WTC11 (cell line): ENCODE measurements around the gene RS1. TPM values are rescaled to one million over a fixed set of nuclear protein-coding genes. Genes with fewer than 3 reads are reported as not detected.

ENCODE experiments used
- ATAC-seq: fragments of 200-7000 bp; cut with Tn5 transposase; 2 replicates; pipeline ENCODE4 v1.10.0; 2021; ENCODE audit warnings: mild to moderate bottlenecking, moderate library complexity
- CTCF ChIA-PET: fragments of 300-600 bp; sonication (Branson Sonifier 250); formaldehyde crosslinking; loops from one replicate; lab custom pipeline; 2021; ENCODE audit warnings: antibody characterized with exemption; lab: Charles Lee
- POLR2A ChIA-PET: fragments of 350-600 bp; sonication (Branson Sonifier 250); formaldehyde crosslinking; loops from one replicate; lab custom pipeline; 2021; ENCODE audit warnings: antibody characterized with exemption; lab: Charles Lee
- DNase-seq: peaks from one replicate; pipeline ENCODE4 v3.0.0; 2021; ENCODE audit warnings: low spot score
- H3K27ac Mint-ChIP-seq: 2 replicates; pipeline ENCODE4 v1.8.0; 2021; ENCODE audit warnings: mixed read lengths
- H3K27me3 Mint-ChIP-seq: 2 replicates; pipeline ENCODE4 v1.8.0; 2021; ENCODE audit warnings: low read depth, mild to moderate bottlenecking, moderate library complexity, mixed read lengths
- H3K36me3 Mint-ChIP-seq: 2 replicates; pipeline ENCODE4 v1.8.0; 2021; ENCODE audit warnings: mixed read lengths
- H3K4me1 Mint-ChIP-seq: 2 replicates; pipeline ENCODE4 v1.8.0; 2022; ENCODE audit warnings: mixed read lengths
- H3K4me3 Mint-ChIP-seq: 2 replicates; pipeline ENCODE4 v1.8.0; 2021; ENCODE audit warnings: mild to moderate bottlenecking, moderate library complexity, mixed read lengths
- H3K9me3 Mint-ChIP-seq: 2 replicates; pipeline ENCODE4 v1.8.0; 2021; ENCODE audit warnings: mixed read lengths
- EMX1 ChIP-seq: fragments of 250-450 bp; sonication (Bioruptor Pico); IDR thresholded peaks from 2 replicates; pipeline ENCODE4 v1.8.0; 2021; ENCODE audit warnings: mild to moderate bottlenecking
- FOXJ3 ChIP-seq: sonication (generic); formaldehyde crosslinking; IDR thresholded peaks from 2 replicates; pipeline ENCODE4 v1.9.0; 2021; ENCODE audit warnings: missing genetic modification reagents, mild to moderate bottlenecking, borderline replicate concordance
- FOXP1 ChIP-seq: sonication (generic); formaldehyde crosslinking; IDR thresholded peaks from 2 replicates; pipeline ENCODE4 v1.8.0; 2022; ENCODE audit warnings: missing genetic modification reagents, mild to moderate bottlenecking, moderate library complexity, borderline replicate concordance
- GTF2I ChIP-seq: fragments of 250-450 bp; sonication (Bioruptor Pico); conservative IDR thresholded peaks from 2 replicates; pipeline ENCODE4 v1.4.0; 2021; ENCODE audit warnings: mild to moderate bottlenecking
- HMGXB4 ChIP-seq: sonication (generic); formaldehyde crosslinking; IDR thresholded peaks from 2 replicates; pipeline ENCODE4 v1.8.1; 2023; ENCODE audit warnings: mild to moderate bottlenecking, moderate library complexity, missing genetic modification reagents
- KAT7 ChIP-seq: sonication (generic); formaldehyde crosslinking; IDR thresholded peaks from 2 replicates; pipeline ENCODE4 v1.8.1; 2023; ENCODE audit warnings: missing genetic modification reagents, mild to moderate bottlenecking, borderline replicate concordance
- MYBL2 ChIP-seq: sonication (generic); formaldehyde crosslinking; IDR thresholded peaks from 2 replicates; pipeline ENCODE4 v1.8.1; 2023; ENCODE audit warnings: mild to moderate bottlenecking, moderate library complexity, missing genetic modification reagents
- NR2C2 ChIP-seq: sonication (generic); formaldehyde crosslinking; IDR thresholded peaks from 2 replicates; pipeline ENCODE4 v1.8.0; 2022; ENCODE audit warnings: mild to moderate bottlenecking, missing genetic modification reagents
- RORB ChIP-seq: fragments of 250-450 bp; sonication (Bioruptor Pico); IDR thresholded peaks from 2 replicates; pipeline ENCODE4 v1.9.0; 2021; ENCODE audit warnings: mild to moderate bottlenecking
- SMAD4 ChIP-seq: sonication (generic); formaldehyde crosslinking; IDR thresholded peaks from 2 replicates; pipeline ENCODE4 v1.8.0; 2022; ENCODE audit warnings: mild to moderate bottlenecking, missing genetic modification reagents
- SP1 ChIP-seq: sonication (generic); formaldehyde crosslinking; conservative IDR thresholded peaks from 2 replicates; pipeline ENCODE4 v1.8.1; 2022; ENCODE audit warnings: missing genetic modification reagents
- TEAD1 ChIP-seq: sonication (generic); formaldehyde crosslinking; IDR thresholded peaks from 2 replicates; pipeline ENCODE4 v1.8.0; 2022; ENCODE audit warnings: mild to moderate bottlenecking, missing genetic modification reagents
- USF2 ChIP-seq: sonication (generic); formaldehyde crosslinking; IDR thresholded peaks from 2 replicates; pipeline ENCODE4 v1.8.1; 2023; ENCODE audit warnings: mild to moderate bottlenecking, missing genetic modification reagents, moderate library complexity
- ZNF396 ChIP-seq: fragments of 250-450 bp; sonication (Bioruptor Pico); IDR thresholded peaks from 2 replicates; pipeline ENCODE4 v1.8.0; 2021; ENCODE audit warnings: mild to moderate bottlenecking, moderate library complexity, borderline replicate concordance
- ZNF416 ChIP-seq: fragments of 250-450 bp; sonication (Bioruptor Pico); IDR thresholded peaks from 2 replicates; pipeline ENCODE4 v1.9.0; 2021; ENCODE audit warnings: mild to moderate bottlenecking, inconsistent platforms
- total RNA-seq: library from RNA; stranded (reverse); gene quantifications from 3 replicates; pipeline ENCODE4 v1.2.3, GENCODE V29; 2021
- TF ChIP-seq, protein P1 (sequence below): sonication (generic); formaldehyde crosslinking; IDR thresholded peaks from 2 replicates; pipeline ENCODE4 v1.8.0; 2022; ENCODE audit warnings: mild to moderate bottlenecking, missing genetic modification reagents
- TF ChIP-seq, protein P2 (sequence below): sonication (generic); formaldehyde crosslinking; IDR thresholded peaks from 2 replicates; pipeline ENCODE4 v1.8.0; 2022; ENCODE audit warnings: mild to moderate bottlenecking, missing genetic modification reagents
- TF ChIP-seq, protein P3 (sequence below): sonication (generic); formaldehyde crosslinking; IDR thresholded peaks from 2 replicates; pipeline ENCODE4 v1.8.0; 2022; ENCODE audit warnings: missing genetic modification reagents
- TF ChIP-seq, protein P4 (sequence below): sonication (generic); formaldehyde crosslinking; IDR thresholded peaks from 2 replicates; pipeline ENCODE4 v1.8.1; 2023; ENCODE audit warnings: mild to moderate bottlenecking, missing genetic modification reagents

Gene RS1
- total RNA-seq, 1 experiment from 2014 or later: not detected

DNA sequence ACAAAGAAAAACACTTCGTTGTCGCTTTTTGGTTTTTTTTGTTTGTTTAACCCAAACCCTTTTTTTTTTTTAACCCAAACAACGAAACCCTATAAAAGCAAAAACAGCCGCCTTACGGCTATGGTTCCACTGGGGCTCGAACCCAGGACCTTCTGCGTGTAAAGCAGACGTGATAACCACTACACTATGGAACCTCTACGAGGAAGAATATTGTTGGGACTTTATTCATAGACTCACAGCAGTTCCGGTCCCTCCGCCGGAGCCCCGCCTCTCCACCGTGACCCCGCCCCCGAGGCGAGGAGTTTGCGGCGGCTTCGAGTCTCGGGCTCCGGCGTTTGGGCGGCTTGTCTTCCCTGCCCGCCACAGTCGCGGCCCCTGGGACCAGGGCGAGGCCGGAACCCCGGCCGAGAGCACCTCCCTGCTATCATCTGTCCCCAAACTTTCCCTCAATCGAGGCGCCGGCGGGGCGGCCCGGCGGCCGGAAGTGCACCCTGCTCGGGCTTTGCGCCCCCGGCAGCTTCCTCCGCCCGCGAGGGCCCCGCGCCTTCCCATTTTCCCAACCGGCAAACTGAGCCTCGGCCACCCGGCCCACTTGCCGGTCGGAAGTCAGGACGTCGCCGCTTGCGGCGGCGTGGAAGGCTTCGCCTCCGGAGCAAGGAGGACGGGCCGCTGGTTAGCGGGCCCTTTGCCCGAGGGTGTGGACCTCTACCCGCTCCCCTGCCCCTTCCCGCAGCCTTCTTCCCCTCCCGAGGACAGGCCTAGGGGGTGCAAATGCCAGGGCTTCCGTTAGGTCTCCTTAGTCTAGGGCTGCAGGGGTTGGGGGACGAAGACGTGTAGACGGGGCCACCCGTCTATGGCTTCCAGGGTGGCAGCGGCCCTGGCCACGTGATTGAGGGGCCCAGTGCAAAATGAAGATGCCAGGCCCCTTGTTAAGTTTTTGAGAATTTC lies 3.2 kb upstream of the RS1 start:
- H3K36me3 Mint-ChIP-seq: no peaks in the 10 kb centered on the region
- H3K9me3 Mint-ChIP-seq: no peaks in the 10 kb centered on the region
- H3K27ac Mint-ChIP-seq: no peak overlapping the region
- no peaks in the 10 kb centered on the region for H3K27me3 Mint-ChIP-seq
- POLR2A ChIA-PET: no interaction called here
- peak; percentile 75 for ATAC-seq
- peak; percentile 67 for DNase-seq
- peaks cover 11% of the 10 kb centered on the region for H3K4me1 Mint-ChIP-seq
- peak overlapping the region; percentile 70 for H3K4me3 Mint-ChIP-seq
- TF ChIP-seq HMGXB4 (CRISPR knock-in tag) (peak; percentile 62; the same call in 1 of the 2 replicates), FOXJ3 (no peak), ZNF416 (no peak), SMAD4 (CRISPR knock-in tag) (no peak), RORB (no peak), USF2 (CRISPR knock-in tag) (0 out of 2 replicates have a peak, but pooled peaks have one; percentile 36), EMX1 (CRISPR knock-in tag) (no peak), MYBL2 (CRISPR knock-in tag) (no peak), KAT7 (no peak), GTF2I (CRISPR knock-in tag) (peak; percentile 71; the same call in 1 of the 2 replicates), FOXP1 (CRISPR knock-in tag) (0 out of 2 replicates have a peak, but pooled peaks have one; percentile 6), SP1 (CRISPR knock-in tag) (peak; percentile 59; the same call in 1 of the 2 replicates), TEAD1 (CRISPR knock-in tag) (0 out of 2 replicates have a peak, but pooled peaks have one; percentile 41), ZNF396 (CRISPR knock-in tag) (no peak), NR2C2 (CRISPR knock-in tag) (no peak)
- TF ChIP-seq, protein P1, sequence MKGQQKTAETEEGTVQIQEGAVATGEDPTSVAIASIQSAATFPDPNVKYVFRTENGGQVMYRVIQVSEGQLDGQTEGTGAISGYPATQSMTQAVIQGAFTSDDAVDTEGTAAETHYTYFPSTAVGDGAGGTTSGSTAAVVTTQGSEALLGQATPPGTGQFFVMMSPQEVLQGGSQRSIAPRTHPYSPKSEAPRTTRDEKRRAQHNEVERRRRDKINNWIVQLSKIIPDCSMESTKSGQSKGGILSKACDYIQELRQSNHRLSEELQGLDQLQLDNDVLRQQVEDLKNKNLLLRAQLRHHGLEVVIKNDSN: 0 out of 2 replicates have a peak, but pooled peaks have one; percentile 12
- TF ChIP-seq, protein P2, sequence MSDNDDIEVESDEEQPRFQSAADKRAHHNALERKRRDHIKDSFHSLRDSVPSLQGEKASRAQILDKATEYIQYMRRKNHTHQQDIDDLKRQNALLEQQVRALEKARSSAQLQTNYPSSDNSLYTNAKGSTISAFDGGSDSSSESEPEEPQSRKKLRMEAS (CRISPR knock-in tag): 0 out of 2 replicates have a peak, but pooled peaks have one; percentile 34
- TF ChIP-seq, protein P3, sequence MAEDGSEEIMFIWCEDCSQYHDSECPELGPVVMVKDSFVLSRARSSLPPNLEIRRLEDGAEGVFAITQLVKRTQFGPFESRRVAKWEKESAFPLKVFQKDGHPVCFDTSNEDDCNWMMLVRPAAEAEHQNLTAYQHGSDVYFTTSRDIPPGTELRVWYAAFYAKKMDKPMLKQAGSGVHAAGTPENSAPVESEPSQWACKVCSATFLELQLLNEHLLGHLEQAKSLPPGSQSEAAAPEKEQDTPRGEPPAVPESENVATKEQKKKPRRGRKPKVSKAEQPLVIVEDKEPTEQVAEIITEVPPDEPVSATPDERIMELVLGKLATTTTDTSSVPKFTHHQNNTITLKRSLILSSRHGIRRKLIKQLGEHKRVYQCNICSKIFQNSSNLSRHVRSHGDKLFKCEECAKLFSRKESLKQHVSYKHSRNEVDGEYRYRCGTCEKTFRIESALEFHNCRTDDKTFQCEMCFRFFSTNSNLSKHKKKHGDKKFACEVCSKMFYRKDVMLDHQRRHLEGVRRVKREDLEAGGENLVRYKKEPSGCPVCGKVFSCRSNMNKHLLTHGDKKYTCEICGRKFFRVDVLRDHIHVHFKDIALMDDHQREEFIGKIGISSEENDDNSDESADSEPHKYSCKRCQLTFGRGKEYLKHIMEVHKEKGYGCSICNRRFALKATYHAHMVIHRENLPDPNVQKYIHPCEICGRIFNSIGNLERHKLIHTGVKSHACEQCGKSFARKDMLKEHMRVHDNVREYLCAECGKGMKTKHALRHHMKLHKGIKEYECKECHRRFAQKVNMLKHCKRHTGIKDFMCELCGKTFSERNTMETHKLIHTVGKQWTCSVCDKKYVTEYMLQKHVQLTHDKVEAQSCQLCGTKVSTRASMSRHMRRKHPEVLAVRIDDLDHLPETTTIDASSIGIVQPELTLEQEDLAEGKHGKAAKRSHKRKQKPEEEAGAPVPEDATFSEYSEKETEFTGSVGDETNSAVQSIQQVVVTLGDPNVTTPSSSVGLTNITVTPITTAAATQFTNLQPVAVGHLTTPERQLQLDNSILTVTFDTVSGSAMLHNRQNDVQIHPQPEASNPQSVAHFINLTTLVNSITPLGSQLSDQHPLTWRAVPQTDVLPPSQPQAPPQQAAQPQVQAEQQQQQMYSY (CRISPR knock-in tag): no peak
- TF ChIP-seq, protein P4, sequence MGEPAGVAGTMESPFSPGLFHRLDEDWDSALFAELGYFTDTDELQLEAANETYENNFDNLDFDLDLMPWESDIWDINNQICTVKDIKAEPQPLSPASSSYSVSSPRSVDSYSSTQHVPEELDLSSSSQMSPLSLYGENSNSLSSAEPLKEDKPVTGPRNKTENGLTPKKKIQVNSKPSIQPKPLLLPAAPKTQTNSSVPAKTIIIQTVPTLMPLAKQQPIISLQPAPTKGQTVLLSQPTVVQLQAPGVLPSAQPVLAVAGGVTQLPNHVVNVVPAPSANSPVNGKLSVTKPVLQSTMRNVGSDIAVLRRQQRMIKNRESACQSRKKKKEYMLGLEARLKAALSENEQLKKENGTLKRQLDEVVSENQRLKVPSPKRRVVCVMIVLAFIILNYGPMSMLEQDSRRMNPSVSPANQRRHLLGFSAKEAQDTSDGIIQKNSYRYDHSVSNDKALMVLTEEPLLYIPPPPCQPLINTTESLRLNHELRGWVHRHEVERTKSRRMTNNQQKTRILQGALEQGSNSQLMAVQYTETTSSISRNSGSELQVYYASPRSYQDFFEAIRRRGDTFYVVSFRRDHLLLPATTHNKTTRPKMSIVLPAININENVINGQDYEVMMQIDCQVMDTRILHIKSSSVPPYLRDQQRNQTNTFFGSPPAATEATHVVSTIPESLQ (CRISPR knock-in tag): no peak
- CTCF ChIA-PET: interaction anchor here (0.8 to 1.7 kb wide), 7 partner anchors 8 to 288 kb away, joined by 3 to 10 read pairs (median 4); partner anchors contain the start of gene CDKL5
